ENCODE data around the gene PAX7.

The PAX7 gene

DNA sequence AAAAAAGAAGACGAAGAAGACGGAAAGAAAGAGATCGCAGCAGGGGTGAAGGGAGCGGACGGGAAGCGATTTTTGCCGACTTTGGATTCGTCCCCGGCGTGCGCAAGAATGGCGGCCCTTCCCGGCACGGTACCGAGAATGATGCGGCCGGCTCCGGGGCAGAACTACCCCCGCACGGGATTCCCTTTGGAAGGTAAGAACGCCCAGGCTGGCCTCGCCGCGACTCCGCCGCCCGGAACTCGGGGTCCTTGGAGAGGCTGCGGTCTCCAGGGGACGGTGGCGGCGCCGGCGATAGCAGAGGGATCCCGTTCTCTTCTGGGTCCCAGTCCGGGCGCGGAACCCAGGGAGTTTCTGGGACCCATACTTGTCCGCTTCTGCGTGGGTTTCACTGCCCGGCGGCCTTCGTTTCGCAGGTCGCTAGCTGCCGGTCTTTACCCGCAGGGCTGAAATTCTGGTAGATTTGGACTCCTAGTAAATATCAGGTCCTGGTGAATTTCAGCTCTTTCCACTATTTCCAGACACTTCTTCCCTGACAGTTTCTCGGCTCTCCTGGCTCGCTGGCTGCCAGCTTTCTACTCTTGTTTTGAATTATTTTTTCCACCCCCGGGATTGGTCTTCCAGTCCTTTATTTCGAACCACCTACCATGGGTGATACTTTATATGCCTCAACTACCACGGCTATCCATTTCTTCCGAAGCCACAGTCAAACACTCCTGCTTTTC is 1.0 kb downstream of the PAX7 start:
- no peak for TF ChIP-seq CTCF (IDR thresholded peaks at IDR 0.05)

DNA sequence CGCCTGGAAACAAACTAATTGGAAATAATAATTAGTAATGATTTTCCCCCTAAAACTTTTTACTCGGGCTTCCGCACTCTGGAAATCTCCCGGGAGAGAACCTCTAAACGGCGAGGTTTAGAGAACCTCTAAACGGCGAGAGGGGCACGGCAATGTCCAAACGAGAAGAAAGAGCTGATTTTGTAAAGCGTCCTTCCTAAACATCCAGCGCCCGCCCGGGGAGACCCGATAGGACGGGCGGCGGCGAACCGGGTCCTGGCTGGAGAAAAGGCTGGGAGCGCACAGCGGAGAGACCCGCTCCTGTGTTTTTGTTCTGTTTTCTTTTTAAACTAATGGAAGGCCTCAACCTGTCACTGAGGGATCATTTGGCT is 1.6 kb downstream of the PAX7 start:
- no peak for TF ChIP-seq CTCF (IDR thresholded peaks at IDR 0.05)

- TF ChIP-seq CTCF (IDR thresholded peaks at IDR 0.05): no peak
Observed at GRCh38 chr1:18632783-18633421, 2.3 kb downstream of the PAX7 start.

GRCh38 chr1:18633422-18634155 is 2.9 kb downstream of the PAX7 start:
- TF ChIP-seq CTCF (IDR thresholded peaks at IDR 0.05): no peak

DNA sequence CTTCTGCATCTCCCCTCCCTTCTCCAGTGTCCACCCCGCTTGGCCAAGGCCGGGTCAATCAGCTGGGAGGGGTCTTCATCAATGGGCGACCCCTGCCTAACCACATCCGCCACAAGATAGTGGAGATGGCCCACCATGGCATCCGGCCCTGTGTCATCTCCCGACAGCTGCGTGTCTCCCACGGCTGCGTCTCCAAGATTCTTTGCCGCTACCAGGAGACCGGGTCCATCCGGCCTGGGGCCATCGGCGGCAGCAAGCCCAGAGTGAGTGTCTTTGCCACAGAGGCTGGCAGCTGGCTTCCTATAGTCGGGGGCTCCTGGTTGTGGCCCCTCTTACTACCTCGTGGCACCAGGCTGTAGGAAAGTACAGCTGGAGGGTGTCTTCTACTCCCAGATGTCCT is 3.6 kb downstream of the PAX7 start:
- TF ChIP-seq CTCF (IDR thresholded peaks at IDR 0.05): no peak

GRCh38 chr1:18635070-18635577 is 4.5 kb downstream of the PAX7 start:
- TF ChIP-seq CTCF (IDR thresholded peaks at IDR 0.05): no peak

DNA sequence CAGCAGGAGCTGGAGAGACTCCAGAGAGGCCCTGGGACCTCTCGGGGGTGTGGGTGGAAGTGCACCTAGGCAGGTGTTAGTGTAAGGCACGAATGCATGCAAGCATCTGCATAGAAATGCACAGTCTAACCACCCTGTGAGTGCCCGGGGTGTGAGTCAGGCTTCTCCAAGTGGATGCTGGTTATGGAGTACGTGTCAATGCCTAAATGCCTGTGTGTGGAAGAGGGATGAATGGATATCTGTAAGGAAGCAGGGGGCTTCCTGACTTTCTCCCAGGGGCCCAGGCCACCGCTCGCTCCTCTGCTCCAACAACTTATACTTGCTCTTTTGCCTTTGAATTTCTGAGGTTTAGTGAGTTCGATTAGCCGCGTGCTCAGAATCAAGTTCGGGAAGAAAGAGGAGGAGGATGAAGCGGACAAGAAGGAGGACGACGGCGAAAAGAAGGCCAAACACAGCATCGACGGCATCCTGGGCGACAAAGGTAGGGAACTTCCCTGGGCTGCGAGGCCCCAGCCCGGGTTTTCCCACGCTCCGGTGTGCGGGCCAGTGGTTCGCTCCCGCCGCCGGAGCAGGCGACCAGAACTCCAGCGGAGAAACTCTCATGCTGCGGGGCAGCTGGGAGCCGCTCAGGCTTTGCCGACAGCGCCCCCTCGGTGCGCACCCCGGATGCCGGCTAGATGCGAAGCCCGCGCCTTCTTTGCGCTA is 5.4 kb downstream of the PAX7 start:
- TF ChIP-seq CTCF (IDR thresholded peaks at IDR 0.05): no peak

Measured in LNCAP (cell line).